Right atrium auricular region (tissue), 2 donors: ENCODE results near the gene ZSCAN25. TPM values are rescaled to one million over a fixed set of nuclear protein-coding genes. Genes with fewer than 3 reads are reported as not detected.
"Not testable (repeated sequence)": the region's sequence is repeated elsewhere in the genome, so short reads cannot be mapped to it uniquely, and the experiment has no call there.

Experiments
- DNase-seq: peaks from one replicate; pipeline ENCODE4 v3.0.0-alpha.2; 2019; ENCODE audit warnings: low spot score
- H3K27ac ChIP-seq, 2 donors: fragments of 200-600 bp; sonication (generic); 1 replicate in 1 of 2; 2 replicates in 1 of 2; pipeline ENCODE4 v1.5.1; 2016 to 2019
- H3K27me3 ChIP-seq, 2 donors: fragments of 200-600 bp; sonication (generic); one replicate each; pipeline versions ENCODE4 v1.5.1 to v1.6.0; 2017 to 2019
- H3K36me3 ChIP-seq: fragments of 200-600 bp; sonication (generic); one replicate; pipeline ENCODE4 v1.5.1; 2016
- H3K4me1 ChIP-seq, 2 donors: fragments of 200-600 bp; sonication (generic); one replicate each; pipeline versions ENCODE4 v1.5.1 to v1.6.0; 2017 to 2019
- H3K4me3 ChIP-seq, 2 donors: fragments of 200-600 bp; sonication (generic); 1 replicate in 1 of 2; 2 replicates in 1 of 2; pipeline ENCODE4 v1.5.1; 2017 to 2019; ENCODE audit warnings: mild to moderate bottlenecking in 1 of 2, moderate library complexity in 1 of 2
- H3K9me3 ChIP-seq, 2 donors: fragments of 200-600 bp; sonication (generic); one replicate each; pipeline ENCODE4 v1.5.1; 2019
- total RNA-seq, 2 donors: library from RNA; depleted of rRNA; stranded (reverse); fragments of >200 nt; gene quantifications; one replicate each; pipeline ENCODE4 v1.1.0, GENCODE V29; 2016
- TF ChIP-seq, protein P1 (sequence below), 2 donors: fragments of 200-600 bp; sonication (generic); IDR thresholded peaks; one replicate each; pipeline ENCODE4 v1.5.1; 2019; ENCODE audit warnings: antibody characterized with exemption in 2 of 2

Gene ZSCAN25
- total RNA-seq, 2 donors from 2014 or later: 6.0 to 6.1 TPM

DNA sequence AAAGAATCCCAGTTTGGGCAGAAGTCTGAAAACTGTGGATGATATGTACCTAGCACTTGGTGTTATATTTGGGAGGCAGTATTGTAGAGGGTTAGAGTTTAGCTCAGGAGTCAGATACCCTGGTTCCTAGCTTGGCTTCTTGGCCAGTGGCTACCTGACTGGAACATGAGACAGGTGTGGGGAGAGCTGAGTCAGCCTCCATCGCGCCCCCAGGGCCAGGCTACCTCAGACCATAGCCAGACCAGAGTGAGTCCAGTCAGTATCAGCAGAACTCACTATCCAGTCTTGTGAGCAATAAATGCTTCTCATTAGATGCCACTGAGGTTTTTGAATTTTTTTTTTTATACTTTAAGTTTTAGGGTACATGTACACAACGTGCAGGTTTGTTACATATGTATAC, 37.0 kb downstream of the ZSCAN25 start:
- H3K4me3 ChIP-seq: no peak overlapping the region
- no peak for DNase-seq
- H3K36me3 ChIP-seq: no peaks in the 10 kb centered on the region
- H3K9me3 ChIP-seq: no peaks in the 10 kb centered on the region
- no peak overlapping the region for H3K27ac ChIP-seq
- TF ChIP-seq, protein P1, sequence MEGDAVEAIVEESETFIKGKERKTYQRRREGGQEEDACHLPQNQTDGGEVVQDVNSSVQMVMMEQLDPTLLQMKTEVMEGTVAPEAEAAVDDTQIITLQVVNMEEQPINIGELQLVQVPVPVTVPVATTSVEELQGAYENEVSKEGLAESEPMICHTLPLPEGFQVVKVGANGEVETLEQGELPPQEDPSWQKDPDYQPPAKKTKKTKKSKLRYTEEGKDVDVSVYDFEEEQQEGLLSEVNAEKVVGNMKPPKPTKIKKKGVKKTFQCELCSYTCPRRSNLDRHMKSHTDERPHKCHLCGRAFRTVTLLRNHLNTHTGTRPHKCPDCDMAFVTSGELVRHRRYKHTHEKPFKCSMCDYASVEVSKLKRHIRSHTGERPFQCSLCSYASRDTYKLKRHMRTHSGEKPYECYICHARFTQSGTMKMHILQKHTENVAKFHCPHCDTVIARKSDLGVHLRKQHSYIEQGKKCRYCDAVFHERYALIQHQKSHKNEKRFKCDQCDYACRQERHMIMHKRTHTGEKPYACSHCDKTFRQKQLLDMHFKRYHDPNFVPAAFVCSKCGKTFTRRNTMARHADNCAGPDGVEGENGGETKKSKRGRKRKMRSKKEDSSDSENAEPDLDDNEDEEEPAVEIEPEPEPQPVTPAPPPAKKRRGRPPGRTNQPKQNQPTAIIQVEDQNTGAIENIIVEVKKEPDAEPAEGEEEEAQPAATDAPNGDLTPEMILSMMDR (IDR thresholded peaks at IDR 0.05): no peak
- H3K4me1 ChIP-seq: no peaks in the 10 kb centered on the region
- H3K27me3 ChIP-seq: no peaks in the 10 kb centered on the region

DNA sequence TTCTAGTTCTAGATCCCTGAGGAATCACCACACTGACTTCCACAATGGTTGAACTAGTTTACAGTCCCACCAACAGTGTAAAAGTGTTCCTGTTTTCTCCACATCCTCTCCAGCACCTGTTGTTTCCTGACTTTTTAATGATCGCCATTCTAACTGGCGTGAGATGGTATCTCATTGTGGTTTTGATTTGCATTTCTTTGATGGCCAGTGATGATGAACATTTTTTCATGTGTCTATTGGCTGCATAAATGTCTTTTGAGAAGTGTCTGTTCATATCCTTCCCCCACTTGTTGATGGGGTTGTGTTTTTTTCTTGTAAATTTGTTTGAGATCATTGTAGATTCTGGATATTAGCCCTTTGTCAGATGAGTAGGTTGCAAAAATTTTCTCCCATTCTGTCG, 37.9 kb downstream of the ZSCAN25 start:
- DNase-seq, H3K36me3 ChIP-seq, H3K9me3 ChIP-seq, H3K4me3 ChIP-seq, H3K27me3 ChIP-seq, H3K4me1 ChIP-seq, H3K27ac ChIP-seq: not testable (repeated sequence)

DNA sequence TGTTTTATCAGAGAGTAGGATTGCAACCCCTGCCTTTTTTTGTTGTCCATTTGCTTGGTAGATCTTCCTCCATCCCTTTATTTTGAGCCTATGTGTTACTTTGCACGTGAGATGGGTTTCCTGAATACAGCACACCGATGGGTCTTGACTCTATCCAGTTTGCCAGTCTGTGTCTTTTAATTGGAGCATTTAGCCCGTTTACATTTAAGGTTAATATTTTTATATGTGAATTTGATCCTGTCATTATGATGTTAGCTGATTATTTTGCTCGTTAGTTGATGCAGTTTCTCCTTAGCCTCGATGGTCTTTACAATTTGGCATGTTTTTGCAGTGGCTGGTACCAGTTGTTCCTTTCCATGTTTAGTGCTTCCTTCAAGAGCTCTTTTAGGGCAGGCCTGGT, 41.1 kb downstream of the ZSCAN25 start:
- H3K4me1 ChIP-seq: not testable (repeated sequence)

GRCh38 chr7:99665312-99666012, 48.7 kb downstream of the ZSCAN25 start:
- Histone ChIP-seq H3K27ac (no peak overlapping the region), H3K4me1 (no peaks in the 10 kb centered on the region), H3K4me3 (no peak overlapping the region), H3K36me3 (no peaks in the 10 kb centered on the region), H3K27me3 (no peaks in the 10 kb centered on the region), H3K9me3 (no peaks in the 10 kb centered on the region)
- no peak for DNase-seq
- TF ChIP-seq, protein P1 (IDR thresholded peaks at IDR 0.05): no peak

More for the DNA sequence above, 41.1 kb downstream of the ZSCAN25 start:
- not testable (repeated sequence) for DNase-seq, H3K4me3 ChIP-seq, H3K36me3 ChIP-seq, H3K9me3 ChIP-seq, H3K27ac ChIP-seq, H3K27me3 ChIP-seq

DNA sequence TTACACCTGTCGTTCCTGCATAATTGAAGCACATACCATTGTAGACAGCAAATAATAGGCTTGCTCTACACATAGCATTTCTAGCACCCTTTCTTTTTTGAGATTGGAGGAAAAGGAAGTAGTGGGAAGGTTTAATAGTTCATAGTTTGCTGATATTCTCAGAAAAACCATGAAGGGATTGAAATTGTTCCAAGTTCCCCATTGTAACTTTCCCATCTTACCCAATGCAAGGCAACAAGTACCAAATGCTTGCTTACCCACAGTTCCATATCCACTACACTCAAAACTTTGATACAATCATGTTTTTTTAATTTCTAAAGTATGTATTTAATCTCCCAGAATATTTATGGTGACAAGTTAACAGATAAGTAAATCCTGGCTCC, 49.3 kb downstream of the ZSCAN25 start:
- Histone ChIP-seq H3K9me3 (no peaks in the 10 kb centered on the region), H3K27me3 (no peaks in the 10 kb centered on the region), H3K36me3 (no peaks in the 10 kb centered on the region), H3K4me1 (no peaks in the 10 kb centered on the region), H3K4me3 (no peak overlapping the region), H3K27ac (no peak overlapping the region)
- TF ChIP-seq, protein P1 (IDR thresholded peaks at IDR 0.05): no peak
- DNase-seq: no peak

GRCh38 chr7:99667179-99667578, 50.4 kb downstream of the ZSCAN25 start:
- DNase-seq: no peak
- Histone ChIP-seq H3K4me3 (no peak overlapping the region), H3K4me1 (no peaks in the 10 kb centered on the region), H3K9me3 (no peaks in the 10 kb centered on the region), H3K27me3 (no peaks in the 10 kb centered on the region), H3K27ac (no peak overlapping the region), H3K36me3 (no peaks in the 10 kb centered on the region)
- TF ChIP-seq, protein P1 (IDR thresholded peaks at IDR 0.05): no peak

DNA sequence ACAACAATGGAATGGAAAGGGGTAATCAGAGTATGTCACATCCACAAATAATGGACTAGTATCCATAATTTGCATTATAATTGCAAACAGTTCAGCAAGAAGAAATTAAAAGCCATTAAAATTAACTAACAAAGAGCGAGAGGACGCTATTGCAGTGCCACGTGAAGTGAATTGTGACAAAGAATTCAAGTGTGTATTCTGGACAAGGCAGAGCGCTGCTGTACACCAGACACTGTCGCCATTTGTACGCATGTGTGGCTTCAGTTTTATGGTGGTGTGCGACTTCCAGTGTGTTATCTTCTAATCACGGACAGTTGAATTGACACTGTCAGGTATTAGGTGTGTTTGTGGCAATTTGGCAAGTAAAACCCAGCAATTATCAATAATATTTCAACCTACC, 51.8 kb downstream of the ZSCAN25 start:
- Histone ChIP-seq H3K9me3 (no peaks in the 10 kb centered on the region), H3K4me3 (no peak overlapping the region), H3K4me1 (no peaks in the 10 kb centered on the region), H3K27ac (no peak overlapping the region), H3K27me3 (no peaks in the 10 kb centered on the region), H3K36me3 (no peaks in the 10 kb centered on the region)
- no peak for DNase-seq
- TF ChIP-seq, protein P1 (IDR thresholded peaks at IDR 0.05): no peak
